ENCODE results near the gene MUC5B. TPM values are rescaled to one million over a fixed set of nuclear protein-coding genes. Genes with fewer than 3 reads are reported as not detected.

Gene MUC5B
- total and polyA plus RNA-seq, 2 donors (not counting 1 experiment from before 2014, with no cell fraction given) = not detected

DNA sequence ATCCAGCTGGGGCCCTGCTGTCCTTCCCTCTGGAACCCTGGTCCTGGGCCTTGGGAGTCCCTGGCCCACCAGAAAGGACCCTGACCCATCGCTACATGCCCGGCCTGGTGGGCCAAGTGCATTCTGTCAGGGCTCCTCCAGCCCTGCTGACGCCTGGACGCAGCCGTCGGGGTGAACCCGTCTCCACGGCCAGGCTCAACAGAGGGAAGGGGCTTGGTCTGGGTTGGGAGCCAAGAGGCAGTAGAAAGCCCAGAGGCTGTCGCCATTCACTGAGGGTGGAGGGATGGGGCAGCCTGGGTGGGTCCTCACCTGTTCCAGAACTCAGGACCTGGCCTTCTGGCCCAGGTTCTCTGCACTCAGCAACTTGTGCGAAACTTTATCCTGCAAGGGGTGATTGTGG, 47.6 kb downstream of the MUC5B start:
- Histone ChIP-seq H4K20me1 (ENCODE audit: control insufficient read depth, extremely low read depth, insufficient read depth, low read length) (no peaks in the 10 kb centered on the region), H3K9ac (ENCODE audit: insufficient read depth, low read length) (no peak overlapping the region), H3K27me3 (ENCODE audit: control insufficient read depth, insufficient read depth, low read length) (no peaks in the 10 kb centered on the region), H3K79me2 (ENCODE audit: control insufficient read depth, insufficient read depth, low read length) (no peaks in the 10 kb centered on the region), H3K9me3 (ENCODE audit: control insufficient read depth, insufficient read depth, low read depth, low read length) (no peaks in the 10 kb centered on the region), H3K4me1 (ENCODE audit: control insufficient read depth, extremely low read depth, insufficient read depth, low read length) (no peaks in the 10 kb centered on the region), H3K4me3 (replicated peaks in 1 of 4; ENCODE audit: control extremely low read depth in 1 of 4, insufficient read depth in 1 of 4, low read depth in 3 of 4, low read length in 4 of 4) (no peak overlapping the region), H3K4me2 (ENCODE audit: extremely low read depth, insufficient read depth, low read length) (no peak overlapping the region), H2AFZ (ENCODE audit: low read length) (no peak overlapping the region), H3K27ac (ENCODE audit: insufficient read depth, low read length) (no peak overlapping the region), H3K36me3 (ENCODE audit: control insufficient read depth, insufficient read depth, low read length) (peaks cover 3% of the 10 kb centered on the region)
- TF ChIP-seq EZH2 (IDR thresholded peaks at IDR 0.05; ENCODE audit: low read length, missing control alignments) = no peak
- TF ChIP-seq, protein P1, sequence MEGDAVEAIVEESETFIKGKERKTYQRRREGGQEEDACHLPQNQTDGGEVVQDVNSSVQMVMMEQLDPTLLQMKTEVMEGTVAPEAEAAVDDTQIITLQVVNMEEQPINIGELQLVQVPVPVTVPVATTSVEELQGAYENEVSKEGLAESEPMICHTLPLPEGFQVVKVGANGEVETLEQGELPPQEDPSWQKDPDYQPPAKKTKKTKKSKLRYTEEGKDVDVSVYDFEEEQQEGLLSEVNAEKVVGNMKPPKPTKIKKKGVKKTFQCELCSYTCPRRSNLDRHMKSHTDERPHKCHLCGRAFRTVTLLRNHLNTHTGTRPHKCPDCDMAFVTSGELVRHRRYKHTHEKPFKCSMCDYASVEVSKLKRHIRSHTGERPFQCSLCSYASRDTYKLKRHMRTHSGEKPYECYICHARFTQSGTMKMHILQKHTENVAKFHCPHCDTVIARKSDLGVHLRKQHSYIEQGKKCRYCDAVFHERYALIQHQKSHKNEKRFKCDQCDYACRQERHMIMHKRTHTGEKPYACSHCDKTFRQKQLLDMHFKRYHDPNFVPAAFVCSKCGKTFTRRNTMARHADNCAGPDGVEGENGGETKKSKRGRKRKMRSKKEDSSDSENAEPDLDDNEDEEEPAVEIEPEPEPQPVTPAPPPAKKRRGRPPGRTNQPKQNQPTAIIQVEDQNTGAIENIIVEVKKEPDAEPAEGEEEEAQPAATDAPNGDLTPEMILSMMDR (conservative IDR thresholded peaks at IDR 0.05 in 1 of 2, IDR thresholded peaks at IDR 0.05 in 1 of 2; ENCODE audit: low read depth in 1 of 2, low read length in 2 of 2) = no peak
- no peak for DNase-seq (ENCODE audit: low read depth in 2 of 2)

- Histone ChIP-seq H3K79me2 (ENCODE audit: control insufficient read depth, insufficient read depth, low read length) (no peaks in the 10 kb centered on the region), H3K27ac (ENCODE audit: insufficient read depth, low read length) (no peak overlapping the region), H3K9ac (ENCODE audit: insufficient read depth, low read length) (no peak overlapping the region), H2AFZ (ENCODE audit: low read length) (no peak overlapping the region), H3K27me3 (ENCODE audit: control insufficient read depth, insufficient read depth, low read length) (no peaks in the 10 kb centered on the region), H4K20me1 (ENCODE audit: control insufficient read depth, extremely low read depth, insufficient read depth, low read length) (no peaks in the 10 kb centered on the region), H3K36me3 (ENCODE audit: control insufficient read depth, insufficient read depth, low read length) (peaks cover 3% of the 10 kb centered on the region), H3K9me3 (ENCODE audit: control insufficient read depth, insufficient read depth, low read depth, low read length) (no peaks in the 10 kb centered on the region), H3K4me2 (ENCODE audit: extremely low read depth, insufficient read depth, low read length) (no peak overlapping the region), H3K4me3 (replicated peaks in 1 of 4; ENCODE audit: control extremely low read depth in 1 of 4, insufficient read depth in 1 of 4, low read depth in 3 of 4, low read length in 4 of 4) (no peak overlapping the region), H3K4me1 (ENCODE audit: control insufficient read depth, extremely low read depth, insufficient read depth, low read length) (no peaks in the 10 kb centered on the region)
- TF ChIP-seq, protein P1 (conservative IDR thresholded peaks at IDR 0.05 in 1 of 2, IDR thresholded peaks at IDR 0.05 in 1 of 2; ENCODE audit: low read depth in 1 of 2, low read length in 2 of 2) = no peak
- no peak for TF ChIP-seq EZH2 (IDR thresholded peaks at IDR 0.05; ENCODE audit: low read length, missing control alignments)
- DNase-seq (ENCODE audit: low read depth in 2 of 2) = peak; percentile 10 to 17
These were observed 48.1 kb downstream of the MUC5B start for GRCh38 chr11:1271002-1271401.

DNA sequence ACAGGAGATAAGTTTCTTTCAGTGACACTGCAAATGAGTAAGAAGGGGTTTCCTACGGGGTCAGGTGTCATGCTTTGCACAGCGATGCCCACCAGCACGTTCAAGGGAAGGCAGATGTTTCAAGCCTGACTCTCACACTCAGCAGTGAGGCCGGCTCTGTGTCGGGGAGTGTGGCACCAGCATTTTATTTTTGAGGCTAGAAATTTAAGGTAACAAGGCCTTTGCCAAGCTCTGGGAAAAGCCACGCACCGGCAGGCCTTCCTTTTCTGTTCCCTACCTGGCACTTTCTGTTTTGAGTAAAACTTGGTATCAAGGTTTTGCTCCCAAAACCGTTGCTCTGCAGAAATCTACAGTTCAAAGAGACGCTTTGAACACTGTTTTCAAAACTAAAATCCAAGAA, 48.5 kb downstream of the MUC5B start:
- TF ChIP-seq, protein P1 (conservative IDR thresholded peaks at IDR 0.05 in 1 of 2, IDR thresholded peaks at IDR 0.05 in 1 of 2; ENCODE audit: low read depth in 1 of 2, low read length in 2 of 2) = no peak
- no peak for TF ChIP-seq EZH2 (IDR thresholded peaks at IDR 0.05; ENCODE audit: low read length, missing control alignments)
- Histone ChIP-seq H3K4me3 (replicated peaks in 1 of 4; ENCODE audit: control extremely low read depth in 1 of 4, insufficient read depth in 1 of 4, low read depth in 3 of 4, low read length in 4 of 4) (no peak overlapping the region), H3K4me1 (ENCODE audit: control insufficient read depth, extremely low read depth, insufficient read depth, low read length) (no peaks in the 10 kb centered on the region), H4K20me1 (ENCODE audit: control insufficient read depth, extremely low read depth, insufficient read depth, low read length) (no peaks in the 10 kb centered on the region), H3K9me3 (ENCODE audit: control insufficient read depth, insufficient read depth, low read depth, low read length) (no peaks in the 10 kb centered on the region), H3K27ac (ENCODE audit: insufficient read depth, low read length) (no peak overlapping the region), H3K27me3 (ENCODE audit: control insufficient read depth, insufficient read depth, low read length) (no peaks in the 10 kb centered on the region), H3K9ac (ENCODE audit: insufficient read depth, low read length) (no peak overlapping the region), H3K36me3 (ENCODE audit: control insufficient read depth, insufficient read depth, low read length) (peaks cover 5% of the 10 kb centered on the region), H3K79me2 (ENCODE audit: control insufficient read depth, insufficient read depth, low read length) (no peaks in the 10 kb centered on the region), H2AFZ (ENCODE audit: low read length) (no peak overlapping the region), H3K4me2 (ENCODE audit: extremely low read depth, insufficient read depth, low read length) (no peak overlapping the region)
- DNase-seq (ENCODE audit: low read depth in 2 of 2) = no peak
